SK-N-SH (cell line): Measurements from ENCODE around the gene MAPK8IP3. TPM values are rescaled to one million over a fixed set of nuclear protein-coding genes. Genes with fewer than 3 reads are reported as not detected.

ENCODE experiments used
- CTCF ChIA-PET: fragments of 300-600, 350-600 bp; formaldehyde crosslinking; extraction: SDS; loops from one replicate; lab custom pipeline; 2021; lab: Yijun Ruan, JAX
- POLR2A ChIA-PET: fragments of 350-600 bp; sonication (Branson Sonifier 250); formaldehyde crosslinking; extraction: SDS; loops from one replicate; lab custom pipeline; 2020; ENCODE audit warnings: antibody characterized with exemption, inconsistent platforms; lab: Yijun Ruan, JAX
- DNase-seq: peaks from one replicate; pipeline ENCODE4 v3.0.0; 2012
- H2AFZ ChIP-seq: fragments of 200-600 bp; sonication (generic); 2 replicates; pipeline ENCODE4 v1.8.1; 2016; ENCODE audit warnings: antibody characterized with exemption, mild to moderate bottlenecking, low read depth
- H3F3A ChIP-seq: fragments of 200-600 bp; sonication (generic); replicated peaks from 2 replicates; pipeline ENCODE3; 2016; ENCODE audit warnings: antibody characterized with exemption, mild to moderate bottlenecking; ENCODE audit not compliant: insufficient read depth
- H3K27ac ChIP-seq, 2 experiments: fragments of 200-500 bp in 1 of 2; fragments of 200-600 bp in 1 of 2; sonication (Bioruptor generic) in 1 of 2; sonication (generic), shearing (Covaris generic) in 1 of 2; 2 replicates each; pipeline versions ENCODE4 v1.5.1 to v1.6.1; 2014 to 2016; ENCODE audit warnings: low read depth in 2 of 2, inconsistent platforms in 1 of 2, low read length in 1 of 2, mild to moderate bottlenecking in 1 of 2, mixed read lengths in 1 of 2
- H3K27me3 ChIP-seq: fragments of 200-600 bp; sonication (generic), shearing (Covaris generic); 2 replicates; pipeline ENCODE4 v1.6.1; 2016; ENCODE audit warnings: mixed run types; ENCODE audit not compliant: insufficient read depth
- H3K36me3 ChIP-seq, 2 experiments: fragments of 200-500 bp in 1 of 2; fragments of 200-600 bp in 1 of 2; sonication (Bioruptor generic) in 1 of 2; sonication (generic) in 1 of 2; replicated peaks in 1 of 2; 2 replicates each; pipeline versions ENCODE3 to v1.5.1; 2014 to 2016; ENCODE audit warnings: low read length in 1 of 2, mild to moderate bottlenecking in 1 of 2; ENCODE audit not compliant: insufficient read depth in 2 of 2, control insufficient read depth in 1 of 2
- H3K4me1 ChIP-seq, 2 experiments: fragments of 200-500 bp in 1 of 2; fragments of 200-600 bp in 1 of 2; sonication (Bioruptor generic) in 1 of 2; sonication (generic), shearing (Covaris generic) in 1 of 2; 2 replicates each; pipeline versions ENCODE4 v1.5.1 to v1.6.1; 2014 to 2016; ENCODE audit warnings: low read depth in 1 of 2, low read length in 1 of 2, mixed run types in 1 of 2; ENCODE audit not compliant: insufficient read depth in 2 of 2, control insufficient read depth in 1 of 2
- H3K4me2 ChIP-seq: fragments of 200-600 bp; sonication (generic), shearing (Covaris generic); 2 replicates; pipeline ENCODE4 v1.6.1; 2017; ENCODE audit warnings: mixed run types
- H3K4me3 ChIP-seq, 2 experiments: fragments of 200-500 bp in 1 of 2; fragments of 200-600 bp in 1 of 2; sonication (Bioruptor generic) in 1 of 2; sonication (generic), shearing (Covaris generic) in 1 of 2; 2 replicates each; pipeline versions ENCODE4 v1.5.1 to v1.8.1; 2014 to 2016; ENCODE audit warnings: low read depth in 2 of 2, inconsistent platforms in 1 of 2, low read length in 1 of 2, mild to moderate bottlenecking in 1 of 2, mixed read lengths in 1 of 2, moderate library complexity in 1 of 2
- H3K79me2 ChIP-seq: fragments of 200-600 bp; sonication (generic); 2 replicates; pipeline ENCODE4 v1.8.1; 2017; ENCODE audit warnings: mild to moderate bottlenecking; ENCODE audit not compliant: insufficient read depth
- H3K9ac ChIP-seq: fragments of 200-600 bp; sonication (generic); 2 replicates; pipeline ENCODE4 v1.6.1; 2017; ENCODE audit warnings: mixed run types
- H3K9me2 ChIP-seq: fragments of 200-600 bp; sonication (generic); 2 replicates; pipeline ENCODE4 v1.6.1; 2017; ENCODE audit warnings: mixed run types
- H3K9me3 ChIP-seq: fragments of 200-600 bp; sonication (generic); 2 replicates; pipeline ENCODE4 v1.6.1; 2017; ENCODE audit warnings: mixed run types, mild to moderate bottlenecking, moderate library complexity
- H4K20me1 ChIP-seq: fragments of 200-600 bp; sonication (generic); 2 replicates; pipeline ENCODE4 v1.6.1; 2017; ENCODE audit warnings: mild to moderate bottlenecking, mixed run types; ENCODE audit not compliant: insufficient read depth
- ELF1 ChIP-seq: IDR thresholded peaks from 2 replicates; pipeline ENCODE4 v1.4.0; 2012
- FOXJ3 ChIP-seq: sonication (generic); formaldehyde crosslinking; IDR thresholded peaks from 2 replicates; pipeline ENCODE4 v1.5.1; 2020; ENCODE audit warnings: mild to moderate bottlenecking, missing genetic modification reagents
- FOXM1 ChIP-seq: IDR thresholded peaks from 2 replicates; pipeline ENCODE4 v1.4.0; 2012; ENCODE audit warnings: low read depth, mild to moderate bottlenecking
- GABPA ChIP-seq: IDR thresholded peaks from 2 replicates; pipeline ENCODE4 v1.4.0; 2012; ENCODE audit warnings: low read depth, mild to moderate bottlenecking
- MEF2A ChIP-seq: IDR thresholded peaks from 2 replicates; pipeline ENCODE4 v1.4.0; 2012; ENCODE audit warnings: low read depth, borderline replicate concordance
- NRF1 ChIP-seq: IDR thresholded peaks from 2 replicates; pipeline ENCODE4 v1.6.1; 2012; ENCODE audit warnings: low read depth, mild to moderate bottlenecking, low read length
- POLR2AphosphoS5 ChIP-seq: IDR thresholded peaks from 2 replicates; pipeline ENCODE4 v1.6.1; 2012; ENCODE audit warnings: low read depth, low read length
- RAD21 ChIP-seq: IDR thresholded peaks from 2 replicates; pipeline ENCODE4 v1.6.1; 2012; ENCODE audit warnings: mild to moderate bottlenecking, low read length
- RFX5 ChIP-seq: IDR thresholded peaks from 2 replicates; pipeline ENCODE4 v1.6.1; 2012; ENCODE audit warnings: mild to moderate bottlenecking, improper control_type of control experiment, low read length
- SIN3A ChIP-seq: IDR thresholded peaks from 2 replicates; pipeline ENCODE4 v1.6.1; 2012; ENCODE audit warnings: low read depth, mild to moderate bottlenecking, low read length, moderate library complexity, borderline replicate concordance
- SMC3 ChIP-seq: IDR thresholded peaks from 2 replicates; pipeline ENCODE4 v1.6.1; 2012; ENCODE audit warnings: low read depth, low read length, improper control_type of control experiment
- TAF1 ChIP-seq: IDR thresholded peaks from 2 replicates; pipeline ENCODE4 v1.6.1; 2012; ENCODE audit warnings: low read depth, mild to moderate bottlenecking, low read length, moderate library complexity, borderline replicate concordance
- TEAD4 ChIP-seq: IDR thresholded peaks from 2 replicates; pipeline ENCODE4 v1.4.0; 2012; ENCODE audit warnings: mild to moderate bottlenecking, borderline replicate concordance; ENCODE audit not compliant: insufficient read depth
- WGBS: methylation state at CpG from one replicate; pipeline ENCODE4 v1.1.6; 2017; ENCODE audit warnings: low lambda C conversion rate; 5-methylcytosine and 5-hydroxymethylcytosine counted together
- polyA plus RNA-seq, 3 experiments: library from polyadenylated mRNA; depleted of rRNA; stranded (reverse); fragments of >200 nt; gene quantifications; 2 replicates each; pipeline ENCODE4 v1.2.3, GENCODE V29; 2012
- TF ChIP-seq, protein P1 (sequence below): IDR thresholded peaks from 2 replicates; pipeline ENCODE4 v1.6.1; 2012; ENCODE audit warnings: mild to moderate bottlenecking, low read depth, low read length, moderate library complexity
- TF ChIP-seq, protein P2 (sequence below): fragments of 150-350 bp; IDR thresholded peaks from 2 replicates; pipeline ENCODE4 v1.6.1; 2016; ENCODE audit warnings: mild to moderate bottlenecking, low read depth, low read length
- TF ChIP-seq, protein P3 (sequence below): IDR thresholded peaks from 2 replicates; pipeline ENCODE4 v1.4.0; 2012; ENCODE audit warnings: low read depth, borderline replicate concordance
- TF ChIP-seq, protein P4 (sequence below): IDR thresholded peaks from 2 replicates; pipeline ENCODE4 v1.4.0; 2012; ENCODE audit warnings: low read depth
- TF ChIP-seq, protein P5 (sequence below): IDR thresholded peaks from 2 replicates; pipeline ENCODE4; 2012

MAPK8IP3 gene
- polyA plus RNA-seq, 1 of the 3 experiments (the other 2 are of a cell fraction), result 57.3 TPM

DNA sequence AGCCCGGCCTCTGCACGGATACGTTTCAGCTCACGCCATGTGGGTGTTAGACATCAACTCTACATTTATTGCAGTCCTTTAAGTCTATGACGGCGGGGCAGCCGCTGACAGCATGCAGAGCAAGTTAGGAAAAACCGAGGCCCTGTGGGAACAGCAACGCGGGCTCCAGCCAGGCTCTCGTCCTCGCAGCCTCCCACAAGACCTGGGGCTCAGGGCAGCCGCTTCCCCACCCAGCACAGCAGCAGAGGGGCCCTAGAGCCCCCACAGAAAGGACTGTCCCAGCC, 70.6 kb downstream of the MAPK8IP3 start (continued):
- TF ChIP-seq, protein P1, sequence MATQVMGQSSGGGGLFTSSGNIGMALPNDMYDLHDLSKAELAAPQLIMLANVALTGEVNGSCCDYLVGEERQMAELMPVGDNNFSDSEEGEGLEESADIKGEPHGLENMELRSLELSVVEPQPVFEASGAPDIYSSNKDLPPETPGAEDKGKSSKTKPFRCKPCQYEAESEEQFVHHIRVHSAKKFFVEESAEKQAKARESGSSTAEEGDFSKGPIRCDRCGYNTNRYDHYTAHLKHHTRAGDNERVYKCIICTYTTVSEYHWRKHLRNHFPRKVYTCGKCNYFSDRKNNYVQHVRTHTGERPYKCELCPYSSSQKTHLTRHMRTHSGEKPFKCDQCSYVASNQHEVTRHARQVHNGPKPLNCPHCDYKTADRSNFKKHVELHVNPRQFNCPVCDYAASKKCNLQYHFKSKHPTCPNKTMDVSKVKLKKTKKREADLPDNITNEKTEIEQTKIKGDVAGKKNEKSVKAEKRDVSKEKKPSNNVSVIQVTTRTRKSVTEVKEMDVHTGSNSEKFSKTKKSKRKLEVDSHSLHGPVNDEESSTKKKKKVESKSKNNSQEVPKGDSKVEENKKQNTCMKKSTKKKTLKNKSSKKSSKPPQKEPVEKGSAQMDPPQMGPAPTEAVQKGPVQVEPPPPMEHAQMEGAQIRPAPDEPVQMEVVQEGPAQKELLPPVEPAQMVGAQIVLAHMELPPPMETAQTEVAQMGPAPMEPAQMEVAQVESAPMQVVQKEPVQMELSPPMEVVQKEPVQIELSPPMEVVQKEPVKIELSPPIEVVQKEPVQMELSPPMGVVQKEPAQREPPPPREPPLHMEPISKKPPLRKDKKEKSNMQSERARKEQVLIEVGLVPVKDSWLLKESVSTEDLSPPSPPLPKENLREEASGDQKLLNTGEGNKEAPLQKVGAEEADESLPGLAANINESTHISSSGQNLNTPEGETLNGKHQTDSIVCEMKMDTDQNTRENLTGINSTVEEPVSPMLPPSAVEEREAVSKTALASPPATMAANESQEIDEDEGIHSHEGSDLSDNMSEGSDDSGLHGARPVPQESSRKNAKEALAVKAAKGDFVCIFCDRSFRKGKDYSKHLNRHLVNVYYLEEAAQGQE, result no peak
- no peak for TF ChIP-seq POLR2AphosphoS5
- no peak for TF ChIP-seq ELF1

DNA sequence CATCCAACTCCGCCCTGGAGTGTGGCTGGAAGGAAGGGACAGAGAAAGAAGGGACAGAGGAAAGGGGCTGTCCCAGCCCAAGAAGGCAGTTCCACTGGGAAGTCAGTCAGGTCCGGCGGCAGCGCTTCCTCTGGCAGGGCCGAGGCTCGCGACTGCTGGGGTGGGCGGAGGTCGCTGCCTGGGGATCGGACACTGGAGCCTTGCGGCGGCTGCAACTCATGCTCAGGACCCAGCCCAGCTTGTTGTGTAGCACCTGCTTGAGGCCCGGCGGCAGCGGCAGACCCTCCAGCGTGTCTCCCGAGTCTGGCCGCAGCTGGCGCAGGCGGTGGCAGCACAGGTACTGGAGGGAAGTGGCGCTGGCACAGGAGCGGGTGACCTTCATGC, 71.0 kb downstream of the MAPK8IP3 start:
- H3K9me2 ChIP-seq, result no peaks in the 10 kb centered on the region
- WGBS, result 93% methylated on average over 4 of the region's 22 CpGs
- no peak overlapping the region for H3K4me3 ChIP-seq
- H2AFZ ChIP-seq, result no peak overlapping the region
- peaks cover 3 to 37% of the 10 kb centered on the region in 2 experiments for H3K36me3 ChIP-seq
- no peaks in the 10 kb centered on the region for H3K27me3 ChIP-seq
- H3K4me2 ChIP-seq, result no peak overlapping the region
- TF ChIP-seq, protein P1, result no peak
- no peak for TF ChIP-seq POLR2AphosphoS5
- TF ChIP-seq NRF1, result no peak
- no peak for TF ChIP-seq SIN3A
- TF ChIP-seq GABPA, result no peak
- TF ChIP-seq RFX5, result no peak
- TF ChIP-seq TAF1, result no peak
- no peak for TF ChIP-seq SMC3
- TF ChIP-seq FOXM1, result no peak
- no peak for TF ChIP-seq MEF2A
- TF ChIP-seq, protein P2, sequence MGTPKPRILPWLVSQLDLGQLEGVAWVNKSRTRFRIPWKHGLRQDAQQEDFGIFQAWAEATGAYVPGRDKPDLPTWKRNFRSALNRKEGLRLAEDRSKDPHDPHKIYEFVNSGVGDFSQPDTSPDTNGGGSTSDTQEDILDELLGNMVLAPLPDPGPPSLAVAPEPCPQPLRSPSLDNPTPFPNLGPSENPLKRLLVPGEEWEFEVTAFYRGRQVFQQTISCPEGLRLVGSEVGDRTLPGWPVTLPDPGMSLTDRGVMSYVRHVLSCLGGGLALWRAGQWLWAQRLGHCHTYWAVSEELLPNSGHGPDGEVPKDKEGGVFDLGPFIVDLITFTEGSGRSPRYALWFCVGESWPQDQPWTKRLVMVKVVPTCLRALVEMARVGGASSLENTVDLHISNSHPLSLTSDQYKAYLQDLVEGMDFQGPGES, result no peak
- TF ChIP-seq, protein P3, sequence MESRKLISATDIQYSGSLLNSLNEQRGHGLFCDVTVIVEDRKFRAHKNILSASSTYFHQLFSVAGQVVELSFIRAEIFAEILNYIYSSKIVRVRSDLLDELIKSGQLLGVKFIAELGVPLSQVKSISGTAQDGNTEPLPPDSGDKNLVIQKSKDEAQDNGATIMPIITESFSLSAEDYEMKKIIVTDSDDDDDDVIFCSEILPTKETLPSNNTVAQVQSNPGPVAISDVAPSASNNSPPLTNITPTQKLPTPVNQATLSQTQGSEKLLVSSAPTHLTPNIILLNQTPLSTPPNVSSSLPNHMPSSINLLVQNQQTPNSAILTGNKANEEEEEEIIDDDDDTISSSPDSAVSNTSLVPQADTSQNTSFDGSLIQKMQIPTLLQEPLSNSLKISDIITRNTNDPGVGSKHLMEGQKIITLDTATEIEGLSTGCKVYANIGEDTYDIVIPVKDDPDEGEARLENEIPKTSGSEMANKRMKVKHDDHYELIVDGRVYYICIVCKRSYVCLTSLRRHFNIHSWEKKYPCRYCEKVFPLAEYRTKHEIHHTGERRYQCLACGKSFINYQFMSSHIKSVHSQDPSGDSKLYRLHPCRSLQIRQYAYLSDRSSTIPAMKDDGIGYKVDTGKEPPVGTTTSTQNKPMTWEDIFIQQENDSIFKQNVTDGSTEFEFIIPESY, result no peak
- no peak for TF ChIP-seq TEAD4
- no peak for TF ChIP-seq RAD21
- TF ChIP-seq, protein P4, sequence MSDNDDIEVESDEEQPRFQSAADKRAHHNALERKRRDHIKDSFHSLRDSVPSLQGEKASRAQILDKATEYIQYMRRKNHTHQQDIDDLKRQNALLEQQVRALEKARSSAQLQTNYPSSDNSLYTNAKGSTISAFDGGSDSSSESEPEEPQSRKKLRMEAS, result no peak
- TF ChIP-seq, protein P5, sequence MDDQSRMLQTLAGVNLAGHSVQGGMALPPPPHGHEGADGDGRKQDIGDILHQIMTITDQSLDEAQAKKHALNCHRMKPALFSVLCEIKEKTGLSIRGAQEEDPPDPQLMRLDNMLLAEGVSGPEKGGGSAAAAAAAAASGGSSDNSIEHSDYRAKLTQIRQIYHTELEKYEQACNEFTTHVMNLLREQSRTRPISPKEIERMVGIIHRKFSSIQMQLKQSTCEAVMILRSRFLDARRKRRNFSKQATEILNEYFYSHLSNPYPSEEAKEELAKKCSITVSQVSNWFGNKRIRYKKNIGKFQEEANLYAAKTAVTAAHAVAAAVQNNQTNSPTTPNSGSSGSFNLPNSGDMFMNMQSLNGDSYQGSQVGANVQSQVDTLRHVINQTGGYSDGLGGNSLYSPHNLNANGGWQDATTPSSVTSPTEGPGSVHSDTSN, result no peak
- TF ChIP-seq FOXJ3, result no peak
- TF ChIP-seq, all 33 proteins: peak for 0
- CTCF ChIA-PET, result no interaction called here
- H3K4me1 ChIP-seq, result peaks cover 0 to 25% of the 10 kb centered on the region in 2 experiments; a peak in 2 of 4 replicates
- no peaks in the 10 kb centered on the region for H3K9me3 ChIP-seq
- no peak overlapping the region for H3K9ac ChIP-seq
- DNase-seq, result no peak
- POLR2A ChIA-PET, result interaction anchor here (1.0 kb wide), 1 partner anchor 13 kb away, joined by 3 read pairs; no protein-coding TSS in a partner anchor
- peaks cover 13% of the 10 kb centered on the region; the same call in 1 of the 2 replicates for H4K20me1 ChIP-seq
- peaks cover 11% of the 10 kb centered on the region for H3F3A ChIP-seq
- H3K27ac ChIP-seq, result no peak overlapping the region
- H3K79me2 ChIP-seq, result peaks cover 42% of the 10 kb centered on the region
